ENCODE data around the gene PREX1. TPM values are rescaled to one million over a fixed set of nuclear protein-coding genes. Genes with fewer than 3 reads are reported as not detected.

PREX1 gene
- total and polyA plus RNA-seq, 2 of the 4 experiments (the other 2 are of a cell fraction), result 0.67 to 0.72 TPM

DNA sequence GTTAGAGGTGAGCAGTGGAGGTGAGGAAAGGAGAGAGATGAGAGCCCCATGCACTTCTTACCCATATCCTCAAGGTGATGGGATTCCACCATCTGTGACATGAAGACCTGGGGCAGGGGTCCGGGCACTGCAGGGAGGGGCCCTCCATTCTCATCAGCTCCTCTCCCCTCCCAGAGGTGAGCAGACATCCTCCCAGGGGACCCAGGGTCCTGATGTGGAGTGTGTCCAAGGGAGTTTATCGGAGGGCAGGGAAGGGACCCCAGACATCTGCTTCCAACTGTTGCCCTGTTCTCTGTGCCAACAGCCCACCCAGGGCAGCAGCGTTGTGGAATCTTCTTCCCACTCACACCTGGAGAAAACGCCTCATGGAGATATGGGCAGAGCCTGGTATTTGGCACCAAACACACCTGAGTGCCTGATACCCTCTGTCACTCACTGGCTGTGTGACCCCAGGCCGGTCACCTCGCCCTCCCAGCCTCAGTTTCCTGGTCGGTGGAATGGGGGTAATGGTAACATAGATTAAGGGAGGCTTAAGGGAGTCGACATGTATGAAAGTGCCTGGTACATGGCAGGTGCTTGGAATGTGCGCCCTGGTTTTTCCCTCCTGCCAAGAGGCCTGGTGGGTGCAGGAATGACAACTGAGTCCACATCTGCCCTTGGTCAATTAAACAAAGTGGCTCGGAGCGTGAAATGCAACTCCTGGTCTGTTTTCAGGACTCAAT lies 227.9 kb downstream of the PREX1 start:
- intact Hi-C loops (cut with micrococcal nuclease) (no loop called here), in situ Hi-C loops (cut with MboI; ENCODE audit: low sequenced_read_pairs) (no loop called here), dilution Hi-C loops (cut with HindIII; ENCODE audit: low sequenced_read_pairs, unreplicated experiment) (no loop called here)
- H2BK120ac ChIP-seq (ENCODE audit: low read depth, low read length), result no peak overlapping the region
- H2BK15ac ChIP-seq (ENCODE audit: low read depth, low read length), result no peak overlapping the region
- no peaks in the 10 kb centered on the region for H3K79me1 ChIP-seq (ENCODE audit: low read depth in 1 of 2, low read length in 2 of 2)
- H4K5ac ChIP-seq (ENCODE audit: low read depth, low read length), result no peak overlapping the region
- H3K9ac ChIP-seq (ENCODE audit: low read depth, low read length), result no peak overlapping the region
- H3K4me1 ChIP-seq (ENCODE audit: control insufficient read depth, insufficient read depth, low read length), result no peaks in the 10 kb centered on the region
- H3K36me3 ChIP-seq (ENCODE audit: control insufficient read depth, insufficient read depth, low read length), result no peaks in the 10 kb centered on the region
- no peaks in the 10 kb centered on the region for H3K9me1 ChIP-seq (ENCODE audit: insufficient read depth, low read length)
- no peak overlapping the region for H2AK5ac ChIP-seq (ENCODE audit: low read depth, low read length)
- TF ChIP-seq, protein P1, sequence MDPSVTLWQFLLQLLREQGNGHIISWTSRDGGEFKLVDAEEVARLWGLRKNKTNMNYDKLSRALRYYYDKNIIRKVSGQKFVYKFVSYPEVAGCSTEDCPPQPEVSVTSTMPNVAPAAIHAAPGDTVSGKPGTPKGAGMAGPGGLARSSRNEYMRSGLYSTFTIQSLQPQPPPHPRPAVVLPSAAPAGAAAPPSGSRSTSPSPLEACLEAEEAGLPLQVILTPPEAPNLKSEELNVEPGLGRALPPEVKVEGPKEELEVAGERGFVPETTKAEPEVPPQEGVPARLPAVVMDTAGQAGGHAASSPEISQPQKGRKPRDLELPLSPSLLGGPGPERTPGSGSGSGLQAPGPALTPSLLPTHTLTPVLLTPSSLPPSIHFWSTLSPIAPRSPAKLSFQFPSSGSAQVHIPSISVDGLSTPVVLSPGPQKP (IDR thresholded peaks at IDR 0.05; ENCODE audit: borderline replicate concordance, low read depth, low read length), result no peak
- TF ChIP-seq BHLHE40 (IDR thresholded peaks at IDR 0.05; ENCODE audit: low read depth, low read length) (no peak), NFE2L2 (IDR thresholded peaks at IDR 0.05; ENCODE audit: low read depth, low read length) (no peak), RAD21 (IDR thresholded peaks at IDR 0.05; ENCODE audit: low read length) (no peak), CHD1 (IDR thresholded peaks at IDR 0.05; ENCODE audit: low read depth, low read length) (no peak), RCOR1 (IDR thresholded peaks at IDR 0.05; ENCODE audit: insufficient replicate concordance, low read length) (no peak), POLR2A (IDR thresholded peaks at IDR 0.05; ENCODE audit: low read depth, low read length) (no peak), USF2 (IDR thresholded peaks at IDR 0.05; ENCODE audit: low read depth, low read length) (no peak), MXI1 (IDR thresholded peaks at IDR 0.05; ENCODE audit: borderline replicate concordance, low read depth, low read length) (no peak), SMC3 (IDR thresholded peaks at IDR 0.05; ENCODE audit: low read depth, low read length) (no peak)
- no peak overlapping the region for H4K8ac ChIP-seq (ENCODE audit: low read depth in 2 of 2, low read length in 2 of 2)
- no peak overlapping the region for H4K91ac ChIP-seq (ENCODE audit: insufficient read depth, low read depth, low read length)
- no peak overlapping the region for H2BK20ac ChIP-seq (ENCODE audit: low read depth, low read length)
- WGBS, 2 experiments (ENCODE audit: extremely low coverage in 2 of 2, insufficient read length in 1 of 2), result 56% methylated on average over 2 of the region's 11 CpGs; no CpG with 5 or more reads in 1 of the 2 experiments
- no peak overlapping the region for H3K23ac ChIP-seq (ENCODE audit: low read depth, low read length)
- H2AK9ac ChIP-seq (replicated peaks; ENCODE audit: low read depth, low read length, poor library complexity), result no peak overlapping the region
- H4K20me1 ChIP-seq (ENCODE audit: insufficient read depth, low read length), result no peaks in the 10 kb centered on the region
- H3K56ac ChIP-seq (ENCODE audit: extremely low read depth, insufficient read depth, low read length), result no peak overlapping the region
- ChIA-PET POLR2A (ENCODE audit: unreplicated experiment) (no interaction called here), CTCF (no interaction called here)
- DNase-seq (no peak), ATAC-seq (ENCODE audit: low read depth) (no peak)
- H3K14ac ChIP-seq (replicated peaks; ENCODE audit: low read depth, low read length), result no peak overlapping the region
- no peak overlapping the region for H3K18ac ChIP-seq (ENCODE audit: low read depth, low read length)
- no TSS peak for BruUV-seq (replicated peaks)
- H3K27me3 ChIP-seq (ENCODE audit: control insufficient read depth, insufficient read depth, low read length), result peaks cover 10% of the 10 kb centered on the region; the same call in 1 of the 2 replicates
- no peak overlapping the region for H3K4ac ChIP-seq (ENCODE audit: low read depth, low read length)
- no peak overlapping the region for H2AFZ ChIP-seq (replicated peaks; ENCODE audit: low read length, poor library complexity)
- H3K9me3 ChIP-seq (ENCODE audit: control insufficient read depth, insufficient read depth, low read length), result no peaks in the 10 kb centered on the region
- H3K27ac ChIP-seq (ENCODE audit: insufficient read depth, low read length), result no peak overlapping the region
- H2BK5ac ChIP-seq (ENCODE audit: low read depth, low read length, poor library complexity, severe bottlenecking), result no peak overlapping the region
- no peak overlapping the region for H3K4me3 ChIP-seq (ENCODE audit: insufficient read depth, low read depth, low read length)
- no peak overlapping the region for H3K4me2 ChIP-seq (ENCODE audit: low read depth, low read length)
